Thoracic aorta (tissue), 2 donors: ENCODE measurements around the gene MARS1. TPM values are rescaled to one million over a fixed set of nuclear protein-coding genes. Genes with fewer than 3 reads are reported as not detected.
"Not testable (repeated sequence)": the region's sequence is repeated elsewhere in the genome, so short reads cannot be mapped to it uniquely, and the experiment has no call there.

ENCODE experiments used
- ATAC-seq: fragments of 150-250 bp; one replicate; pipeline ENCODE4 v1.8.0; 2017; ENCODE audit warnings: low read depth; ENCODE audit not compliant: insufficient number of reproducible peaks, low FRiP score
- DNase-seq: peaks from one replicate; pipeline ENCODE4 v3.0.0-alpha.2; 2020; ENCODE audit warnings: low spot score
- H3K27ac ChIP-seq, 2 donors: fragments of 200-600 bp; sonication (generic); 1 replicate in 1 of 2; 2 replicates in 1 of 2; pipeline ENCODE4 v1.5.1; 2016; ENCODE audit warnings: mild to moderate bottlenecking in 2 of 2, moderate library complexity in 2 of 2
- H3K27me3 ChIP-seq: fragments of 200-600 bp; sonication (generic); replicated peaks from 2 replicates; pipeline ENCODE4 v1.6.0; 2016; ENCODE audit warnings: mild to moderate bottlenecking; ENCODE audit not compliant: insufficient read depth
- H3K36me3 ChIP-seq: fragments of 200-600 bp; sonication (generic); one replicate; pipeline ENCODE4 v1.5.1; 2016
- H3K4me1 ChIP-seq, 2 donors: fragments of 200-600 bp; sonication (generic); 1 replicate in 1 of 2; 2 replicates in 1 of 2; pipeline versions ENCODE4 v1.5.1 to v1.6.0; 2016; ENCODE audit warnings: low read depth in 2 of 2, mild to moderate bottlenecking in 1 of 2; ENCODE audit not compliant: control insufficient read depth in 1 of 2
- H3K4me3 ChIP-seq: fragments of 200-600 bp; sonication (generic); 2 replicates; pipeline ENCODE4 v1.5.1; 2016; ENCODE audit warnings: mild to moderate bottlenecking
- H3K9me3 ChIP-seq: fragments of 200-600 bp; sonication (generic); 2 replicates; pipeline ENCODE4 v1.5.1; 2016
- CTCF ChIP-seq: fragments of 200-600 bp; sonication (generic); IDR thresholded peaks from one replicate; pipeline ENCODE4 v1.5.1; 2019; ENCODE audit warnings: antibody characterized with exemption
- total RNA-seq, 2 donors: library from RNA; depleted of rRNA; stranded (reverse); fragments of >200 nt; gene quantifications; one replicate each; pipeline versions ENCODE4 v1.1.0 to v1.2.3, GENCODE V29; 2016

MARS1 gene
- total RNA-seq, 2 donors from 2014 or later, result 58.8 to 104 TPM

GRCh38 chr12:57511161-57511560 is 23.3 kb downstream of the MARS1 start:
- H3K36me3 ChIP-seq, result peaks cover 52% of the 10 kb centered on the region
- DNase-seq, result no peak

GRCh38 chr12:57511588-57512325 is 23.9 kb downstream of the MARS1 start:
- H3K27ac ChIP-seq, result no peak overlapping the region

More at GRCh38 chr12:57511161-57511560, 23.3 kb downstream of the MARS1 start:
- no peak for TF ChIP-seq CTCF
- H3K4me1 ChIP-seq, result no peaks in the 10 kb centered on the region
- no peak for ATAC-seq
- H3K27ac ChIP-seq, result no peak overlapping the region
- no peaks in the 10 kb centered on the region for H3K27me3 ChIP-seq
- H3K4me3 ChIP-seq, result no peak overlapping the region
- H3K9me3 ChIP-seq, result no peaks in the 10 kb centered on the region

GRCh38 chr12:57512665-57513064 is 24.8 kb downstream of the MARS1 start:
- TF ChIP-seq CTCF, result no peak
- Histone ChIP-seq H3K36me3 (peaks cover 64% of the 10 kb centered on the region), H3K27me3 (no peaks in the 10 kb centered on the region), H3K9me3 (no peaks in the 10 kb centered on the region), H3K4me3 (no peak overlapping the region), H3K4me1 (peaks cover 3 to 7% of the 10 kb centered on the region in 2 donors), H3K27ac (no peak overlapping the region)
- no peak for DNase-seq
- ATAC-seq, result no peak

More at GRCh38 chr12:57511588-57512325, 23.9 kb downstream of the MARS1 start:
- Histone ChIP-seq H3K4me1 (no peaks in the 10 kb centered on the region), H3K9me3 (no peaks in the 10 kb centered on the region), H3K27me3 (no peaks in the 10 kb centered on the region), H3K4me3 (no peak overlapping the region), H3K36me3 (peaks cover 58% of the 10 kb centered on the region)
- DNase-seq, result no peak
- TF ChIP-seq CTCF, result no peak
- ATAC-seq, result no peak

GRCh38 chr12:57513266-57513665 is 25.4 kb downstream of the MARS1 start:
- Histone ChIP-seq H3K4me3 (no peak overlapping the region), H3K36me3 (peaks cover 64% of the 10 kb centered on the region), H3K4me1 (peaks cover 9 to 13% of the 10 kb centered on the region in 2 donors), H3K27ac (no peak overlapping the region), H3K27me3 (no peaks in the 10 kb centered on the region), H3K9me3 (no peaks in the 10 kb centered on the region)
- no peak for DNase-seq
- no peak for TF ChIP-seq CTCF
- ATAC-seq, result no peak

- ATAC-seq, DNase-seq, H3K4me3 ChIP-seq, H3K9me3 ChIP-seq, H3K27ac ChIP-seq, H3K27me3 ChIP-seq: not testable (repeated sequence)
- peaks cover 64% of the 10 kb centered on the region for H3K36me3 ChIP-seq
- H3K4me1 ChIP-seq, result peaks cover 14 to 17% of the 10 kb centered on the region in 2 donors
These were observed 25.8 kb downstream of the MARS1 start for GRCh38 chr12:57513677-57514076.

GRCh38 chr12:57514246-57514645 is 26.4 kb downstream of the MARS1 start:
- DNase-seq, ATAC-seq, H3K27ac ChIP-seq, H3K27me3 ChIP-seq, H3K4me3 ChIP-seq, H3K9me3 ChIP-seq: not testable (repeated sequence)
- Histone ChIP-seq H3K36me3 (peaks cover 61% of the 10 kb centered on the region), H3K4me1 (peaks cover 19 to 23% of the 10 kb centered on the region in 2 donors)
